ENCODE data around the gene GPR85.

Gene GPR85, protein sequence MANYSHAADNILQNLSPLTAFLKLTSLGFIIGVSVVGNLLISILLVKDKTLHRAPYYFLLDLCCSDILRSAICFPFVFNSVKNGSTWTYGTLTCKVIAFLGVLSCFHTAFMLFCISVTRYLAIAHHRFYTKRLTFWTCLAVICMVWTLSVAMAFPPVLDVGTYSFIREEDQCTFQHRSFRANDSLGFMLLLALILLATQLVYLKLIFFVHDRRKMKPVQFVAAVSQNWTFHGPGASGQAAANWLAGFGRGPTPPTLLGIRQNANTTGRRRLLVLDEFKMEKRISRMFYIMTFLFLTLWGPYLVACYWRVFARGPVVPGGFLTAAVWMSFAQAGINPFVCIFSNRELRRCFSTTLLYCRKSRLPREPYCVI
- 0 reads per million in 4 donors for total RNA-seq

- peak in 3 of 5 donors; percentile 4 to 39 (median 10) for DNase-seq
Measured at GRCh38 chr7:113086431-113086888, at the start of gene GPR85. GPR85 (minus strand) TSS chr7:113086827; CDS start chr7:113084721, 2,106 bp downstream.

GRCh38 chr7:113134025-113134424 is 47.4 kb upstream of the GPR85 start:
- DNase-seq: no peak

DNA sequence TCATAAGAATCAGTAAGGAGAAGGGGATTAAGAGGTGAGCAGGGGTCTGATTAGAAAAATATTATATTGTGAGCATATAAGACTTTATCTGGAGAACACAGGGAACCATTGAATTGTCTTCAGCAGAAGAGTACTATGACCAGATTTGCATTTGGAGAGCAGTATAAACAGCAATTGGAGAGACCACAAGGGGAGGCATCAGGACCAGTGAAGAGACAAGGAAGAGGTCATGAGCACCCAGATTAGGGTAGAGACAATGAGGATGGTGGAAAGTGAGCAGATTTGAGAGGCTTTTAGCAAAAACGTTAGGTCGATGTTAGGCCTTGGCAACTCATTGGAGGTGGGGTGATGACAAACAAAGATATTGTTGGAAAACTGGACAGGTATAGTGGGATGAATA is 44.7 kb upstream of the GPR85 start:
- no peak for DNase-seq

- DNase-seq: no peak
Measured at GRCh38 chr7:113128031-113128430, 41.4 kb upstream of the GPR85 start.

DNA sequence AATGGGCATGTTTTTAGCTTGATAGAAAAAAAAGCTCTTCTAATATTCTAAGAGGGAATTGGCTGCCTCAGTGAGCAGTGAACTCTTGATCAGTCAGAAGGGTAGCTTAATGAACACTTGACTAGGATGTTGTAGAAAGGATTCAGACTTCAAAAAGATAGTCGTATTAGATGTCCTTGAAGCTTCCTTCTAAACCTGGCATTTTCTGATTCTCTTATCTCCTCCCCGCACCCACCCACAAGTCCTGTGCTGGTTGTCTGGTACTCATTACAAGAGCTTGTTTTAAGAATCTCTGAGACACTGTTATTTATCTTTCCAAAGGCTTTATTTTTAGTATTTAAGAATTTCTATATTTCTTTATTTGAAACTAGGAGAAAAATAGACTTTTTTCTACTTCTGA is 39.1 kb upstream of the GPR85 start:
- DNase-seq: no peak

- peak in 1 of 5 donors; percentile 64 for DNase-seq
Measured at GRCh38 chr7:113122744-113123143, 36.1 kb upstream of the GPR85 start.

GRCh38 chr7:113120647-113121046 is 34.0 kb upstream of the GPR85 start:
- DNase-seq: no peak

DNA sequence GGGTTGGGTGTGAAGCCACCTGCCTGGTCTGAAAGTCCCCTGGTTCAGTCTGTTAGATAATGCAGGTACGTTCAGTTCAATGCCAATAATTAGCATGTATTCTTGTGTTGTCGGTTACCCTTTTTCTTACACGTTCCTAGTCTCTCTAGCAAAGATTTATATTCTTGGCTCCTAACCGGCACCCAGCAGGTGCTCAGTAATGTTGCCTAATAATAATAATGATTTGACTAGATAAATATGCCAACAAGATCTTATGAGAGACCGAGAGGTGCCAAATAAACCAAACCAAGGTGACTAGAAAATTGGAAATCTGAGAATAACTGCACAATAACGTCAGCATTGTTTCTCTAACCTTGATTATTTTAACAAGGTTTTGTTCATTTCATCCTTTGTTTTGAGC is 32.8 kb upstream of the GPR85 start:
- no peak for DNase-seq

- peak; percentile 69 to 92 (median 82) for DNase-seq
Measured at GRCh38 chr7:113118074-113118959, 31.7 kb upstream of the GPR85 start, which contains the start of gene SMIM30. SMIM30 (minus strand) TSS chr7:113118554; CDS start chr7:113117578, 976 bp downstream.

- peak in 1 of 5 donors; percentile 59 for DNase-seq
Measured at GRCh38 chr7:113117374-113117774, 30.7 kb upstream of the GPR85 start.

DNA sequence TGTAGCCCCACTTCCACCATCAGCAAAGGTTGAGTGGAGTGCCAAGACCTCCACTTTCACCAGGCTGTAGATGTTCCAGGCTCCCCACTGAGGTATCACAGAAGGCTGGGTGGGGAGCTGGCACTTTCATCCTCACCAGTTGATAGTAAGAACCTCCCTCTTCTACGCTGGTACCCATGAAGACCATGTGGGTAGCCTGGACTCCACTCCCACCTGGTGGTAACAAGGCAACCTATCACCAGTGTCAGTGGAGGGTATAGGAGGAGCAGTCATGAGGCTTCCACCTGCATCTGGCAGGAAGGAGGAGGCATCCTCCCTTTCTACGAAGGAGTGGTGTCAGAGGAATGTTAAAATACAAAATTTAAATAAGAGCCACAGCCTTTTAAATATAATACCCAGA is 27.3 kb upstream of the GPR85 start:
- DNase-seq: peak in 1 of 5 donors; percentile 15

DNA sequence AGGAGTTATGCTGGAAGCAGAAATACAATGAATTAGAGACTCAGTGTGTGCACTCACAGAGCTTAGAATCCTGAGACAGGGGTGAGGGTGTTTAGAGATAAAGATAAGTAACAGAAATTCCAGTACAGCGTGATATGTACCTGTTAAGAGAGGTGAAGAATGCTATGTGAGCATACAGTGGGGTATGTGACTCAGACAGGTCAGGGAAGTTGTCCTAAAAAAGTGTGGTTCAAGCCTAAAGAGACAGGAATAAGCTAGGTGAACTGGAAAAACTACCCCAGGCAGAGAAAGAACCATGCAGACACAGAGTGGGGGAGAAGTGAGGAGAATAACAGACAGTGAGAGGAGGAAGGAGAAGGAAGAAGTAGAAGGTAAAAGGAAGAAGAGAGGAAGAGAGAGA is 23.1 kb upstream of the GPR85 start:
- DNase-seq: no peak

GRCh38 chr7:113100121-113100603 is 13.5 kb upstream of the GPR85 start:
- DNase-seq: no peak

DNA sequence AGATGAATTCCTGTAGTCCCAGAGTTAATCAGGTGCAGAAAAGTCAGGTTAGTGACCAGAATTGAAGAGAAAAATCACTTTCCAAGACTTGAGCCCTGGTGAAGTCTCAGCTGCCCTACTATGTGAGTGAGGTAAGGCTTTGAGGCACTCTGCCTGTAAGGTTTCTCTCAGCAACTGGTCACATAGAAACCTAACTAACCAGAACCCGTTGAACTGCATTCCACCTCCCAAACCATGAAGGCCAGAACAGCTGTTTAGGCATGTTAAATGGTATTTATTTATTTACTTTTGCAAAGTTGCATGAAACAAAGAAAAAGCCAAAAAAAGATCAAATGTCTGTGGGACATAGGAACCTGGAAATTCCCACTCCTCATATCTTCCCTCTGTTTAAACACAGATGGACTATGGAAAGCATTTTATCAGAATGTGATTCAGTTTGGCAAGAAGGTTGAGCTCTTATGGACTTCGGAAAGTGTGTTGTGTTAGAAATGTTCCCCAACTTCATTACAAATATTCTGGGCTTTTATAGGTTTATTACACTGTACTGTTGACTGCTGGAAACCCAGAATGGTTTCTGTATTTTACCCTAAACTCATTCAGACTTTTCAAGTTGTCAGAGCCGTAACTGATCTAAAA is 12.8 kb upstream of the GPR85 start:
- no peak for DNase-seq

DNA sequence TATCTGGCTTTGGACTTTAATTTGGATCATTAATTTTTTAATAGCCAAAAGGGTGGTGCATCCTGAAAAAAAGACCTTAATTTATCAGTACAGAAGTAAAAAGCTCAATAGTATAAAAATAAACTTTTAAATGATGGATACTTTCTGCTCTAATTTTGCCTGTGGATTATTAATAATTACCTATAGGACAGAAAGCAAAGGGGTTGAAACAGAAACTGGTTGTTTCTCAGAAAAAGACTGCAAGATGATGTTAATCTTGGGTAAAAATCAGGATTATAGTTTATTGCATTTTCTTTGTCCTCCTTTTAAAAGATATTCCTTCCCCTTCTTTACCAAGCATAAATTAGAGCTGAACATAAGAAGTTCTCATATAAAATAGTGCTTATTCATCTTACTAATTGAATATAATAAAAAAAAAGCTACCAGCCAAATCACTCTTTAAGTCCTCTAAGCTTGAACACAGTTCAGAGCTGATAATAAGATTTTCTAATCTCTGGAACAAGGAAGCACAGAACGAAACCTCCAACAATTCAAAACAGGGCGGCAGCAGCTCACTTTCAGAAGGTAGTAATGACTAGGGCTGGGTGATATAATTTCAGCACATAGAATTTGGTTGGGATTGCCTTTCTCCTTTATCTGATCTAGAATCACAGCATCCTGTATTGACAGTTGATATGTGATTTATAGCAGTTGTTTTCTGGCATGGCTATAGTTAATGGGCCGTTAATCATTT is 8.1 kb upstream of the GPR85 start:
- no peak for DNase-seq

DNA sequence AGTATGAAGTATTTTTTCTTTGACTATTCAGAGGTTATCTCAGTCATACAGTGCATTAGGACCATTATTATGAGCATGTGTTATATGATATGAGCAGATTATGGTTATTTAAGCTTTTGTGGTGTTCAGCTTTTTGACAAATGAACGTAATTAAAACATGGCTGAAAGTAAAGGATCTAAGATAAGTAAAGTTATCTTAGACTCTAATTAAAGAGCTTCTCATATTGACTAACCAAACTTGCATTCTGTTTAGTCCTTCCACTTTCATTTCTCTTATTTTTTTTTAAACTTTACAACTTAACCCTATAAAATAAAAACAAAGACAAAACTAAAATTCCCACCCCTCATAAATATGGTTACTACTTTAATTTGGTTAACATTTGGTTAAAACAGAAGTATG is 6.9 kb upstream of the GPR85 start:
- no peak for DNase-seq

DNA sequence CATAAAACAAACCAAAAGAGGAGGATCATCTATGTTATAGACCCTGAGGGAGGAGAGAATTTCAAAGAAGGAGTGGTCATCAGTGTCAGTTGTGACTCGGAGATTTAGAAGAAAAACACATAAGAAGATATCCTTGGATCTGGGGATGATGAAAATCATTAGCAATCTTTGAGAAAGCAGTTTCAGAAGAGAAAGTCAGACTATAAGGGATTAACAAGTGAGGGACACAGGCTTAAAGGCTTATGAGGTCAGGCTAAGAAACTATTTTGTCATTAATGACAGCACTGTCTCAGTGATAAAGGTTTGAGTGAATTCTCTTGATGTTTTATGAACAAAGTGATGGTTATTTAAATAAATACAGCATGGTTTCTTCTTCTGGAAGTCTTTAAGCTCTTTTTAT is 6.1 kb upstream of the GPR85 start:
- no peak for DNase-seq

DNA sequence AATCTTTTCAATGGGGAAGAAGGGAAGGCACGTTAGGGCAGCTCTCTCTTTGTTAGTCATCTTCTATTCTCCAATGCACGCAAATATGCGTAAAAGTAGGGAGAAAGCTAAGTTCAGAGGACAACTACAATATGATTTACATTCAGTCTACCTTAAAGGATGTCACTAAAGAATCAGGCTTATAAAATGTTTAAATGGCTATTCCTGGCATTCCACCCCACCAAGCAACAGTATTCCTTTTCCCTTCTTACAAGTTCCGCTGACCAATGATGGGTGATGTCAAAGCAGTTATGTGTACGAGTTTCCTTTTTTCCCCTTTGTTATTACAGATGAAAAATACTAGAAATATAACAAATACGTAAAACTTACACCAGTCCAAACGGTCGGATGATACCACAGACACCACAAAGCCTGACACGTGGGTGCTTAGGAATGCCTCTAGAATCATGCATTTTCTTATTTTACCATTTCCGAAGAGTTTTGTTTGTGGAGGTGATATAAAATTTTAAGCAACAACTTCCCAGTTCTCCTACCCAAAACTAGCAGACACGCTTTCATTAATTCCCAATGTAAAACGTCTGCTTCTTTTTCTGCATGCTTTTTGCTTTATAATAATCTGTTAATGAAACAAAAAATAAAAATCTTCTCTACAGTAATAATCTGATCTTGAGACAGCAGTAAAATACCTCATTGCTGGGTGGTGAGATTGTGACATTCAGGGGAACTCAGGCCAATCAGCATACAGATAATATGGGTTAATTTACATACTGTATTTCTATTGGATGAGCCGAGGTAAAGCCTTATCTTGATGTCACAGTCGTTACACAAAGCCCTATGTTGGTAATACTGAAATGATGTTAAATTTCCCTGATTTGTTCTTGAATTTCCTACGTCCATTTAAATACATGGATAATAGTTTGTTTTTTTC is 708 bp upstream of the GPR85 start:
- no peak for DNase-seq

- no peak for DNase-seq
Measured at GRCh38 chr7:113085781-113086390, 741 bp downstream of the GPR85 start.

GRCh38 chr7:113084496-113085172 is 2.0 kb downstream of the GPR85 start:
- no peak for DNase-seq

Measured in T-helper 1 cell (primary cell).